A549 (cell line): ENCODE data around the gene ALOX5. TPM values are rescaled to one million over a fixed set of nuclear protein-coding genes. Genes with fewer than 3 reads are reported as not detected.
"Not testable (repeated sequence)": the region's sequence is repeated elsewhere in the genome, so short reads cannot be mapped to it uniquely, and the experiment has no call there.

Source experiments
- ATAC-seq, 2 experiments: fragments of 200-7000 bp in 1 of 2; fragments of >200 bp in 1 of 2; cut with Nextera tagmentation in 1 of 2; cut with Tn5 transposase in 1 of 2; 3 replicates each; pipeline versions ENCODE4 v1.8.0 to v1.9.1; 2018 to 2020; ENCODE audit warnings: mild to moderate bottlenecking in 1 of 2, moderate library complexity in 1 of 2
- CTCF ChIA-PET: fragments of 300-600 bp; sonication (Branson Sonifier 250); formaldehyde crosslinking; extraction: SDS; loops from one replicate; lab custom pipeline; 2021; ENCODE audit warnings: antibody characterized with exemption, inconsistent platforms; lab: Yijun Ruan, JAX
- POLR2A ChIA-PET: fragments of 350-600 bp; formaldehyde crosslinking; extraction: SDS; loops from one replicate; lab custom pipeline; 2021; ENCODE audit warnings: antibody characterized with exemption, inconsistent platforms; lab: Yijun Ruan, JAX
- DNase-seq, 2 experiments: peaks; one replicate each; pipeline versions ENCODE4 v3.0.0 to v3.0.0-alpha.2; 2011 to 2016; ENCODE audit warnings: low read depth in 1 of 2, low spot score in 1 of 2
- FAIRE-seq: peaks from 2 replicates; lab custom pipeline; 2011; peaks lifted over from hg19 to GRCh38; lab: Jason Lieb, UNC
- H3K27ac ChIP-seq, 2 experiments: fragments of >200 bp; sonication (Bioruptor Twin); formaldehyde crosslinking; 3 replicates each; pipeline ENCODE4 v1.5.1; 2016 to 2017
- H3K4me1 ChIP-seq: fragments of >200 bp; sonication (Bioruptor Twin); formaldehyde crosslinking; 3 replicates; pipeline ENCODE4 v1.6.1; 2016
- H3K4me2 ChIP-seq: fragments of >200 bp; sonication (Bioruptor Twin); formaldehyde crosslinking; 3 replicates; pipeline ENCODE4 v1.6.1; 2016
- H3K4me3 ChIP-seq: fragments of >200 bp; sonication (Bioruptor Twin); formaldehyde crosslinking; 3 replicates; pipeline ENCODE4 v1.5.1; 2016
- H3K9me3 ChIP-seq: fragments of >200 bp; sonication (Bioruptor Twin); formaldehyde crosslinking; 3 replicates; pipeline ENCODE4 v1.6.1; 2016
- CBX8 ChIP-seq: fragments of 200-600 bp; sonication (generic); IDR thresholded peaks from 2 replicates; pipeline ENCODE4 v1.6.1; 2016
- CHD2 ChIP-seq: fragments of 150-350 bp; IDR thresholded peaks from 2 replicates; pipeline ENCODE4 v1.6.1; 2014; ENCODE audit warnings: low read length; ENCODE audit not compliant: partially characterized antibody
- CHD4 ChIP-seq: fragments of 200-600 bp; sonication (generic); IDR thresholded peaks from 2 replicates; pipeline ENCODE4 v1.6.1; 2016; ENCODE audit warnings: antibody characterized with exemption, mild to moderate bottlenecking, borderline replicate concordance
- ESRRA ChIP-seq: fragments of 150-350 bp; IDR thresholded peaks from 2 replicates; pipeline ENCODE4 v1.6.1; 2014; ENCODE audit warnings: mild to moderate bottlenecking, low read length, borderline replicate concordance
- FOXS1 ChIP-seq: fragments of 250-450 bp; sonication (Bioruptor Pico); IDR thresholded peaks from 2 replicates; pipeline ENCODE4 v1.5.0; 2020; ENCODE audit warnings: mild to moderate bottlenecking, moderate library complexity
- HEYL ChIP-seq: fragments of 250-450 bp; sonication (Bioruptor Pico); IDR thresholded peaks from 2 replicates; pipeline ENCODE4 v1.8.0; 2021; ENCODE audit warnings: mild to moderate bottlenecking, moderate library complexity
- JUN ChIP-seq, 2 experiments: fragments of >200 bp; sonication (Bioruptor Twin); formaldehyde crosslinking; IDR thresholded peaks; 2 replicates in 1 of 2; 3 replicates in 1 of 2; pipeline ENCODE4 v1.6.1; 2016 to 2017
- JUNB ChIP-seq: fragments of >200 bp; sonication (Bioruptor Twin); formaldehyde crosslinking; IDR thresholded peaks from 2 replicates; pipeline ENCODE4 v1.6.1; 2016
- KDM1A ChIP-seq: fragments of 200-600 bp; sonication (generic); IDR thresholded peaks from 2 replicates; pipeline ENCODE4 v1.6.1; 2016; ENCODE audit warnings: low read depth, mild to moderate bottlenecking
- MYC ChIP-seq: IDR thresholded peaks from 2 replicates; pipeline ENCODE4 v1.6.1; 2012; ENCODE audit warnings: mild to moderate bottlenecking, inconsistent platforms, low read length, improper control_type of control experiment, borderline replicate concordance
- POLR2AphosphoS2 ChIP-seq: conservative IDR thresholded peaks from 2 replicates; pipeline ENCODE4 v1.6.1; 2012; ENCODE audit warnings: low read length, improper control_type of control experiment, inconsistent platforms
- RCOR1 ChIP-seq: fragments of 150-350 bp; IDR thresholded peaks from 2 replicates; pipeline ENCODE4 v1.6.1; 2014; ENCODE audit warnings: antibody characterized with exemption, low read length, low read depth
- RFX5 ChIP-seq: fragments of 450-650 bp; IDR thresholded peaks from 2 replicates; pipeline ENCODE4 v1.7.1; 2014; ENCODE audit warnings: antibody characterized with exemption, mild to moderate bottlenecking, moderate library complexity
- SREBF2 ChIP-seq: fragments of 450-650 bp; IDR thresholded peaks from 2 replicates; pipeline ENCODE4 v1.6.1; 2014; ENCODE audit warnings: mild to moderate bottlenecking, moderate library complexity
- ZFP36 ChIP-seq: fragments of 450-650 bp; IDR thresholded peaks from 2 replicates; pipeline ENCODE4 v1.6.1; 2014; ENCODE audit warnings: borderline replicate concordance; ENCODE audit not compliant: partially characterized antibody
- ZNF302 ChIP-seq: fragments of 250-450 bp; sonication (Bioruptor Pico); IDR thresholded peaks from 2 replicates; pipeline ENCODE4 v1.9.0; 2021; ENCODE audit warnings: inconsistent platforms, mild to moderate bottlenecking, moderate library complexity
- WGBS: methylation state at CpG from one replicate; pipeline ENCODE4 v1.1.6; 2017; ENCODE audit errors: missing lambda C conversion rate; 5-methylcytosine and 5-hydroxymethylcytosine counted together
- polyA plus RNA-seq, 4 experiments: library from polyadenylated mRNA; depleted of rRNA in 3 of 4; stranded (reverse); fragments of >200 nt; fragmentation: RNase III in 1 of 4; extraction: RNeasy Plus Mini Kit Qiagen cat#74134 plus additional on column Dnase treatment in 1 of 4; gene quantifications; 2 replicates in 3 of 4; 3 replicates in 1 of 4; pipeline ENCODE4 v1.2.3, GENCODE V29; 2011 to 2017
- TF ChIP-seq, protein P1 (sequence below): IDR thresholded peaks from 2 replicates; pipeline ENCODE4 v1.6.1; 2012
- TF ChIP-seq, protein P2 (sequence below): fragments of 450-650 bp; IDR thresholded peaks from 2 replicates; pipeline ENCODE4 v1.6.1; 2014; ENCODE audit warnings: antibody characterized with exemption
- TF ChIP-seq, protein P3 (sequence below): fragments of >200 bp; sonication (Bioruptor Twin); formaldehyde crosslinking; IDR thresholded peaks from 3 replicates; pipeline ENCODE4 v1.5.1; 2016
- TF ChIP-seq, protein P4 (sequence below): IDR thresholded peaks from 2 replicates; pipeline ENCODE4 v1.6.1; 2012; ENCODE audit warnings: low read depth, borderline replicate concordance
- TF ChIP-seq, protein P5 (sequence below): fragments of >200 bp; sonication (Bioruptor Twin); formaldehyde crosslinking; IDR thresholded peaks from 2 replicates; pipeline ENCODE4 v1.6.1; 2016

The ALOX5 gene
- polyA plus RNA-seq, 2 of the 4 experiments (the other 2 are of a cell fraction): 0.18 to 0.40 TPM

DNA sequence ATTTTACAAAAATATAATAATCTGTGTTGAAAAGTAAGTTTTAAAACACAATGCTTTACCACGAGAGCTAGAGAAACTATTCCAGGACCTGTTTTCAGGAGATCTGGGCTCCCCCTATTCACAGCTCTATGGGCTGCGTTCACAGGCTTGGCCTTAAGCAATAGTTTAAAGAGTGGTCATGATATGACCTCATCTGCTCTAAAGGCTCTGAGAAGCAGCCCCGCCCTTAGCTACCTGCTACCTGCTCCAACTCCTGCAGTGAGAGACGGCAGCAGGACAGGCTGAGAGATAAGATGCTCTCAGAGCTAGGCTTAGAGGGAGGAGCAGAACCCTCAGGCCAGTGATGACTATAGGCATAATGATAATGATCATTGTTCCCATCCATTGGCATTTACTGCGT is 12.6 kb downstream of the ALOX5 start:
- Histone ChIP-seq H3K4me2 (no peak overlapping the region), H3K9me3 (0 out of 3 replicates have a peak, but pooled peaks cover 4% of the 10 kb centered on the region), H3K27ac (no peak overlapping the region), H3K4me3 (no peak overlapping the region), H3K4me1 (no peaks in the 10 kb centered on the region)
- ATAC-seq (no peak), FAIRE-seq (no peak), DNase-seq (no peak)
- POLR2A ChIA-PET: no interaction called here
- 15% methylated on average over 5 of the region's 5 CpGs for WGBS
- TF ChIP-seq, protein P1, sequence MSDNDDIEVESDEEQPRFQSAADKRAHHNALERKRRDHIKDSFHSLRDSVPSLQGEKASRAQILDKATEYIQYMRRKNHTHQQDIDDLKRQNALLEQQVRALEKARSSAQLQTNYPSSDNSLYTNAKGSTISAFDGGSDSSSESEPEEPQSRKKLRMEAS: no peak
- no peak for TF ChIP-seq ESRRA
- TF ChIP-seq JUN (IDR thresholded peaks at IDR 0.05): no peak
- no peak for TF ChIP-seq CHD4
- CTCF ChIA-PET: no interaction called here

DNA sequence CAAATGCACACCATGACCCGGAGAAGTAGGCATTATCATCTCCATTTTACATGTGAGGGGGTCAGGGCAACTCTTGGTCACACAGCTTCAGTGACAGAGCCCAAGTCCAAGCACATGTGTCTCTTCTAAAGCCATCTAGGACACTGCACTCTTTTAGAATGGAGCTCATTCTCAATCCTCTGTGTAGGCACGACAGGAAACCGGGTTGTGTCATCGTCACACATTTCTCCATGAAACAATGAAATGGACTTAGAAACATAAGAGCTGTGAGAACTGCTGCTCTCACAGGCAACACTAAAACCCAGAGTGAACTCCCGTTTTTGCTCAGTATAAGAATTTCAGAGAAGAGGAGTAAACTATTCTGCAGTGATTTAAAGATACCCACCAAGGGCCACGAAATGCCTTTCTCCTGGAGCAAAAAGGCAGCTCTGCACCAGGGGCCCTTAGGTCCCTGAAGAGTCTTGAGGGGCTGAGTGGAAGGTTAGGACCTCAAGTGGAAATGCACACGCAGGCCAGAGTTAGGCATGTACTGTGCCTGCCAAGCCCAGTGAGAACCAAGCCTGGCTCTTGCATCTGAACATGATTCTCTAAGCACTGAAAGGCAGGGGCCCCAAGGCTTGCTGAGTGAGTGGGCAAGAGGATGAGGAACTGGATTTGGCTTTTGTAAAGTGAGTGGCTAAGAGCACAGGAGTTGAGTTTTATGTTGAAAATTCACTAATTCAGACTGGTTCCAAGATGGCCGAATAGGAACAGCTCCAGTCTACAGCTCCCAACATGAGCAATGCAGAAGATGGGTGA is 13.3 kb downstream of the ALOX5 start:
- Histone ChIP-seq H3K27ac (no peak overlapping the region), H3K4me1 (no peaks in the 10 kb centered on the region), H3K9me3 (0 out of 3 replicates have a peak, but pooled peaks cover 4% of the 10 kb centered on the region), H3K4me3 (no peak overlapping the region), H3K4me2 (no peak overlapping the region)
- ChIA-PET POLR2A (no interaction called here), CTCF (no interaction called here)
- FAIRE-seq (no peak), ATAC-seq (no peak), DNase-seq (no peak)
- TF ChIP-seq ZNF302 (CRISPR knock-in tag) (no peak), CHD2 (no peak), ZFP36 (no peak), CBX8 (no peak)
- WGBS: 6% methylated on average over 8 of the region's 8 CpGs

DNA sequence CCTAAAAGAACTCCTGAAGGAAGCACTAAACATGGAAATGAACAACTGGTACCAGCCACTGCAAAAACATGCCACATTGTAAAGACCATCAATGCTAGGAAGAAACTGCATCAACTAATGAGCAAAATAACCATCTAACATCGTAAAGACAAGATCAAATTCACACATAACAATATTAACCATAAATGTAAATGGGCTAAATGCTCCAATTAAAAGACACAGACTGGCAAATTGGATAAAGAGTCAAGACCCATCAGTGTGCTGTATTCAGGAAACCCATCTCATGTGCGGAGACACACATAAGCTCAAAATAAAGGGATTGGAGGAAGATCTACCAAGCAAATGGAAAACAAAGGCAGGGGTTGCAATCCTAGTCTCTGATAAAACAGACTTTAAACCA is 15.7 kb downstream of the ALOX5 start:
- H3K4me2 ChIP-seq, FAIRE-seq, H3K4me3 ChIP-seq, H3K27ac ChIP-seq, DNase-seq, H3K4me1 ChIP-seq, ATAC-seq, H3K9me3 ChIP-seq, POLR2A ChIA-PET: not testable (repeated sequence)
- CTCF ChIA-PET: interaction anchor here (0.8 to 1.2 kb wide), 2 partner anchors 11 to 14 kb away, joined by 3 read pairs; no protein-coding TSS in a partner anchor
- WGBS: 24% methylated on average over 2 of the region's 2 CpGs

DNA sequence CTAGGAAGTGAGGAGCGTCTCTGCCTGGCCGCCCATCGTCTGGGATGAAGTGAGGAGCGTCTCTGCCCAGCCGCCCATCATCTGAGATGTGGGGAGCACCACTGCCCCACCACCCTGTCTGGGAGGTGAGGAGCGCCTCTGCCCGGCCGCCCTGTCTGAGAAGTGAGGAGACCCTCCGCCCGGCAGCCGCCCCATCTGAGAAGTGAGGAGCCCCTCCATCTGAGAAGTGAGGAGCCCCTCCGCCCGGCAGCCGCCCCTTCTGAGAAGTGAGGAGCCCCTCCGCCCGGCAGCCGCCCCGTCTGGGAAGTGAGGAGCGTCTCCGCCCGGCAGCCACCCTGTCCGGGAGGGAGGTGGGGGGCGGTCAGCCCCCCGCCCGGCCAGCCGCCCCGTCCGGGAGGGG is 17.6 kb downstream of the ALOX5 start:
- H3K4me3 ChIP-seq, H3K4me2 ChIP-seq, ATAC-seq, H3K27ac ChIP-seq, H3K9me3 ChIP-seq, H3K4me1 ChIP-seq, FAIRE-seq, DNase-seq, CTCF ChIA-PET, POLR2A ChIA-PET: not testable (repeated sequence)
- WGBS: no CpG with 5 or more reads among the region's 28 CpGs

DNA sequence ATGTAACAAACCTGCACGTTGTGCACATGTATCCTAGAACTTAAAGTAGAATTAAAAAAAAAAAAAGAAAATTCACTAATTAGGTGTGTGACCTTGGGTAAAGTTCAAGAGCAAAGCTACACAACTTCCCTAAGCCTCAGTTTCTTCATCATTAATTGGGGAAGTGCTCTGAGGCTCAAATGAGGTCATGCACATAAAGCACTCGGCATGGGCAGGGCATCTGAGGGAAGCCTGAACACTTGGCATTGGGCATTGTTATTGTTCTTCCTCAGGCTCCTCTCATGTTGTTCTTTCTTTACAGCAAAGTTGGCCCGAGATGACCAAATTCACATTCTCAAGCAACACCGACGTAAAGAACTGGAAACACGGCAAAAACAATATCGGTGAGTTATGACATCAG is 21.5 kb downstream of the ALOX5 start:
- CTCF ChIA-PET: interaction anchor here (0.6 kb wide), 2 partner anchors 32 to 145 kb away, joined by 3 read pairs; no protein-coding TSS in a partner anchor
- Histone ChIP-seq H3K9me3 (no peaks in the 10 kb centered on the region), H3K27ac (no peak overlapping the region), H3K4me3 (no peak overlapping the region), H3K4me2 (no peak overlapping the region), H3K4me1 (no peaks in the 10 kb centered on the region)
- POLR2A ChIA-PET: no interaction called here
- FAIRE-seq: no peak
- DNase-seq: no peak
- no peak for ATAC-seq
- WGBS: 83% methylated on average over 7 of the region's 7 CpGs
- TF ChIP-seq KDM1A: no peak
- TF ChIP-seq JUNB: no peak
- TF ChIP-seq POLR2AphosphoS2: no peak
- TF ChIP-seq, protein P2, sequence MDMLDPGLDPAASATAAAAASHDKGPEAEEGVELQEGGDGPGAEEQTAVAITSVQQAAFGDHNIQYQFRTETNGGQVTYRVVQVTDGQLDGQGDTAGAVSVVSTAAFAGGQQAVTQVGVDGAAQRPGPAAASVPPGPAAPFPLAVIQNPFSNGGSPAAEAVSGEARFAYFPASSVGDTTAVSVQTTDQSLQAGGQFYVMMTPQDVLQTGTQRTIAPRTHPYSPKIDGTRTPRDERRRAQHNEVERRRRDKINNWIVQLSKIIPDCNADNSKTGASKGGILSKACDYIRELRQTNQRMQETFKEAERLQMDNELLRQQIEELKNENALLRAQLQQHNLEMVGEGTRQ: no peak
- TF ChIP-seq, protein P3, sequence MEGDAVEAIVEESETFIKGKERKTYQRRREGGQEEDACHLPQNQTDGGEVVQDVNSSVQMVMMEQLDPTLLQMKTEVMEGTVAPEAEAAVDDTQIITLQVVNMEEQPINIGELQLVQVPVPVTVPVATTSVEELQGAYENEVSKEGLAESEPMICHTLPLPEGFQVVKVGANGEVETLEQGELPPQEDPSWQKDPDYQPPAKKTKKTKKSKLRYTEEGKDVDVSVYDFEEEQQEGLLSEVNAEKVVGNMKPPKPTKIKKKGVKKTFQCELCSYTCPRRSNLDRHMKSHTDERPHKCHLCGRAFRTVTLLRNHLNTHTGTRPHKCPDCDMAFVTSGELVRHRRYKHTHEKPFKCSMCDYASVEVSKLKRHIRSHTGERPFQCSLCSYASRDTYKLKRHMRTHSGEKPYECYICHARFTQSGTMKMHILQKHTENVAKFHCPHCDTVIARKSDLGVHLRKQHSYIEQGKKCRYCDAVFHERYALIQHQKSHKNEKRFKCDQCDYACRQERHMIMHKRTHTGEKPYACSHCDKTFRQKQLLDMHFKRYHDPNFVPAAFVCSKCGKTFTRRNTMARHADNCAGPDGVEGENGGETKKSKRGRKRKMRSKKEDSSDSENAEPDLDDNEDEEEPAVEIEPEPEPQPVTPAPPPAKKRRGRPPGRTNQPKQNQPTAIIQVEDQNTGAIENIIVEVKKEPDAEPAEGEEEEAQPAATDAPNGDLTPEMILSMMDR: no peak
- no peak for TF ChIP-seq MYC
- TF ChIP-seq, protein P4, sequence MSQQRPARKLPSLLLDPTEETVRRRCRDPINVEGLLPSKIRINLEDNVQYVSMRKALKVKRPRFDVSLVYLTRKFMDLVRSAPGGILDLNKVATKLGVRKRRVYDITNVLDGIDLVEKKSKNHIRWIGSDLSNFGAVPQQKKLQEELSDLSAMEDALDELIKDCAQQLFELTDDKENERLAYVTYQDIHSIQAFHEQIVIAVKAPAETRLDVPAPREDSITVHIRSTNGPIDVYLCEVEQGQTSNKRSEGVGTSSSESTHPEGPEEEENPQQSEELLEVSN: no peak
- no peak for TF ChIP-seq HEYL (CRISPR knock-in tag)
- no peak for TF ChIP-seq RFX5
- no peak for TF ChIP-seq FOXS1 (CRISPR knock-in tag)
- TF ChIP-seq RCOR1: no peak
- TF ChIP-seq SREBF2: no peak
- TF ChIP-seq, protein P5, sequence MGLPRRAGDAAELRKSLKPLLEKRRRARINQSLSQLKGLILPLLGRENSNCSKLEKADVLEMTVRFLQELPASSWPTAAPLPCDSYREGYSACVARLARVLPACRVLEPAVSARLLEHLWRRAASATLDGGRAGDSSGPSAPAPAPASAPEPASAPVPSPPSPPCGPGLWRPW: no peak
- TF ChIP-seq CHD4: no peak
